ENCODE results near the gene ERAP2.

The ERAP2 gene

GRCh38 chr5:96863114-96863513 lies 13.2 kb upstream of the ERAP2 start:
- no peak for TF ChIP-seq CTCF (IDR thresholded peaks at IDR 0.05; ENCODE audit: low read length, missing control alignments)
- no peak overlapping the region for H3K4me3 ChIP-seq (replicated peaks; ENCODE audit: low read depth, low read length)
- DNase-seq (ENCODE audit: low read depth) = no peak

- no peak overlapping the region for H3K4me3 ChIP-seq (replicated peaks; ENCODE audit: low read depth, low read length)
- DNase-seq (ENCODE audit: low read depth) = no peak
- no peak for TF ChIP-seq CTCF (IDR thresholded peaks at IDR 0.05; ENCODE audit: low read length, missing control alignments)
These were observed 12.2 kb upstream of the ERAP2 start for GRCh38 chr5:96863949-96864584.

- H3K4me3 ChIP-seq (replicated peaks; ENCODE audit: low read depth, low read length) = no peak overlapping the region
- TF ChIP-seq CTCF (IDR thresholded peaks at IDR 0.05; ENCODE audit: low read length, missing control alignments) = no peak
- DNase-seq (ENCODE audit: low read depth) = no peak
These were observed 11.3 kb upstream of the ERAP2 start for GRCh38 chr5:96864922-96865530.

GRCh38 chr5:96868603-96869371 lies 7.5 kb upstream of the ERAP2 start:
- no peak overlapping the region for H3K4me3 ChIP-seq (replicated peaks; ENCODE audit: low read depth, low read length)
- DNase-seq (ENCODE audit: low read depth) = peak; percentile 86
- TF ChIP-seq CTCF (IDR thresholded peaks at IDR 0.05; ENCODE audit: low read length, missing control alignments) = no peak

- DNase-seq (ENCODE audit: low read depth) = no peak
- TF ChIP-seq CTCF (IDR thresholded peaks at IDR 0.05; ENCODE audit: low read length, missing control alignments) = no peak
- H3K4me3 ChIP-seq (replicated peaks; ENCODE audit: low read depth, low read length) = no peak overlapping the region
These were observed 7.0 kb upstream of the ERAP2 start for GRCh38 chr5:96869372-96869641.

GRCh38 chr5:96870094-96871026 lies 5.9 kb upstream of the ERAP2 start:
- no peak for DNase-seq (ENCODE audit: low read depth)
- no peak overlapping the region for H3K4me3 ChIP-seq (replicated peaks; ENCODE audit: low read depth, low read length)
- no peak for TF ChIP-seq CTCF (IDR thresholded peaks at IDR 0.05; ENCODE audit: low read length, missing control alignments)

All from fibroblast of pulmonary artery (primary cell).